HCT116 (cell line): ENCODE measurements around the gene THBS4. TPM values are rescaled to one million over a fixed set of nuclear protein-coding genes. Genes with fewer than 3 reads are reported as not detected.

ENCODE experiments used
- ATAC-seq: fragments of 200-7000 bp; cut with Tn5 transposase; 2 replicates; pipeline ENCODE4 v1.9.1; 2020; ENCODE audit warnings: mild to moderate bottlenecking, moderate library complexity
- BruUV-seq: library from RNA; stranded (reverse); fragments of 400-500 nt; replicated peaks from 2 replicates; lab custom pipeline; 2021; lab: Mats Ljungman, UMichigan
- CTCF ChIA-PET: fragments of 300-600 bp; sonication (Branson Sonifier 250); formaldehyde crosslinking; loops from one replicate; lab custom pipeline; 2021; ENCODE audit warnings: antibody characterized with exemption; lab: Charles Lee
- POLR2A ChIA-PET: fragments of 300-600, 350-600 bp; sonication (Branson Sonifier 250); formaldehyde crosslinking; loops from one replicate; lab custom pipeline; 2021; ENCODE audit warnings: antibody characterized with exemption; lab: Charles Lee
- RAD21 ChIA-PET, 2 experiments: fragments of 300-600 bp; sonication (Branson Sonifier 250); formaldehyde crosslinking; loops; one replicate each; lab custom pipeline; 2023; ENCODE audit warnings: low total read pairs in 2 of 2; ENCODE audit not compliant: uncharacterized antibody in 2 of 2, unreplicated experiment in 2 of 2, low non-redundant PET in 1 of 2; lab: Charles Lee
- DNase-seq: peaks from one replicate; pipeline ENCODE4 v3.0.0-alpha.2; 2010; ENCODE audit warnings: low read depth, low spot score
- H2AFZ ChIP-seq: fragments of 200-600 bp; shearing (Covaris generic), sonication (generic); 2 replicates; pipeline ENCODE4 v1.6.1; 2017; ENCODE audit warnings: low read depth, mixed run types, mixed read lengths, antibody characterized with exemption, low read length; ENCODE audit not compliant: poor library complexity, severe bottlenecking
- H3K27ac ChIP-seq: 2 replicates; pipeline ENCODE4 v1.5.1; 2012; ENCODE audit warnings: low read depth, low read length
- H3K27me3 ChIP-seq: fragments of 200-600 bp; sonication (generic); 2 replicates; pipeline ENCODE4 v1.6.1; 2016; ENCODE audit warnings: mixed run types, low read length, mixed read lengths; ENCODE audit not compliant: insufficient read depth
- H3K36me3 ChIP-seq, 2 experiments: fragments of 200-500 bp in 1 of 2; fragments of 200-600 bp in 1 of 2; sonication (Bioruptor generic) in 1 of 2; sonication (generic) in 1 of 2; 2 replicates each; pipeline versions ENCODE4 v1.5.1 to v1.6.1; 2014 to 2016; ENCODE audit warnings: low read length in 2 of 2, inconsistent platforms in 1 of 2, mixed read lengths in 1 of 2, mixed run types in 1 of 2; ENCODE audit not compliant: insufficient read depth in 2 of 2, control insufficient read depth in 1 of 2
- H3K4me1 ChIP-seq, 2 experiments: fragments of 200-600 bp in 1 of 2; sonication (generic) in 1 of 2; 2 replicates each; pipeline versions ENCODE4 v1.5.1 to v1.6.1; 2012 to 2017; ENCODE audit warnings: low read length in 2 of 2, inconsistent platforms in 1 of 2, mild to moderate bottlenecking in 1 of 2, mixed read lengths in 1 of 2, mixed run types in 1 of 2, moderate library complexity in 1 of 2; ENCODE audit not compliant: insufficient read depth in 2 of 2, control insufficient read depth in 1 of 2
- H3K4me2 ChIP-seq: fragments of 200-600 bp; sonication (generic); 2 replicates; pipeline ENCODE4 v1.6.1; 2017; ENCODE audit warnings: mixed run types, low read length, mixed read lengths
- H3K4me3 ChIP-seq, 2 experiments: fragments of 200-600 bp in 1 of 2; sonication (generic) in 1 of 2; replicated peaks in 1 of 2; 2 replicates each; pipeline ENCODE4 v1.5.1; 2011 to 2016; ENCODE audit warnings: low read length in 2 of 2, control low read depth in 1 of 2, low read depth in 1 of 2, mild to moderate bottlenecking in 1 of 2, mixed read lengths in 1 of 2, mixed run types in 1 of 2
- H3K79me2 ChIP-seq: fragments of 200-600 bp; sonication (generic); 2 replicates; pipeline ENCODE4 v1.6.1; 2017; ENCODE audit warnings: mild to moderate bottlenecking, mixed run types, low read length, moderate library complexity, mixed read lengths; ENCODE audit not compliant: insufficient read depth
- H3K9ac ChIP-seq: fragments of 200-600 bp; sonication (generic); 2 replicates; pipeline ENCODE4 v1.6.1; 2016; ENCODE audit warnings: low read length, mixed read lengths
- H3K9me2 ChIP-seq: fragments of 200-600 bp; sonication (generic), shearing (Covaris generic); 2 replicates; pipeline ENCODE4 v1.6.1; 2017; ENCODE audit warnings: mixed run types, mild to moderate bottlenecking, moderate library complexity; ENCODE audit not compliant: insufficient read depth
- H3K9me3 ChIP-seq, 2 experiments: fragments of 200-500 bp in 1 of 2; fragments of 200-600 bp in 1 of 2; sonication (Bioruptor generic) in 1 of 2; sonication (generic) in 1 of 2; 2 replicates each; pipeline ENCODE4 v1.6.1; 2014 to 2017; ENCODE audit warnings: low read length in 2 of 2, mixed read lengths in 2 of 2, inconsistent platforms in 1 of 2, low read depth in 1 of 2, mild to moderate bottlenecking in 1 of 2, mixed run types in 1 of 2, moderate library complexity in 1 of 2; ENCODE audit not compliant: control insufficient read depth in 1 of 2, insufficient read depth in 1 of 2
- H4K20me1 ChIP-seq: fragments of 200-600 bp; sonication (generic), shearing (Covaris generic); 2 replicates; pipeline ENCODE4 v1.6.1; 2017; ENCODE audit warnings: mixed run types, mild to moderate bottlenecking, moderate library complexity; ENCODE audit not compliant: insufficient read depth
- TCF7L2 ChIP-seq: IDR thresholded peaks from 2 replicates; pipeline ENCODE4 v1.7.0; 2011; ENCODE audit warnings: borderline replicate concordance, inconsistent platforms; ENCODE audit not compliant: insufficient read depth, insufficient read length; ENCODE audit errors: extremely low read depth
- YY1 ChIP-seq: IDR thresholded peaks from 2 replicates; pipeline ENCODE4 v1.6.1; 2011; ENCODE audit warnings: low read length, low read depth, moderate library complexity, mild to moderate bottlenecking; ENCODE audit not compliant: insufficient replicate concordance; ENCODE audit errors: extremely low read depth
- intact Hi-C: fragments of 100-400 bp; cut with micrococcal nuclease; formaldehyde crosslinking; loops from 2 replicates; pipeline ENCODE4 v1.10.0; 2022
- total RNA-seq: library from RNA; stranded (reverse); gene quantifications from one replicate; pipeline ENCODE4 v1.2.1, GENCODE V29; 2021; ENCODE audit not compliant: unreplicated experiment
- TF ChIP-seq, protein P1 (sequence below): IDR thresholded peaks from 2 replicates; pipeline ENCODE4 v1.6.1; 2011; ENCODE audit warnings: mild to moderate bottlenecking, low read length, moderate library complexity; ENCODE audit not compliant: insufficient replicate concordance; ENCODE audit errors: extremely low read depth
- TF ChIP-seq, protein P2 (sequence below): IDR thresholded peaks from 2 replicates; pipeline ENCODE4 v1.6.1; 2012; ENCODE audit warnings: low read depth
- TF ChIP-seq, protein P3 (sequence below), 3 experiments: fragments of 200-600 bp in 1 of 3; sonication (generic) in 1 of 3; IDR thresholded peaks in 2 of 3; conservative IDR thresholded peaks in 1 of 3; 2 replicates each; pipeline ENCODE4 v1.5.1; 2012 to 2017; ENCODE audit warnings: low read depth in 2 of 3, low read length in 2 of 3, antibody characterized with exemption in 1 of 3, borderline replicate concordance in 1 of 3, control low read depth in 1 of 3, mild to moderate bottlenecking in 1 of 3, mixed read lengths in 1 of 3, mixed run types in 1 of 3, moderate library complexity in 1 of 3; ENCODE audit not compliant: insufficient read depth in 1 of 3

Gene THBS4
- total RNA-seq, 1 experiment from 2014 or later = 1.5 TPM

DNA sequence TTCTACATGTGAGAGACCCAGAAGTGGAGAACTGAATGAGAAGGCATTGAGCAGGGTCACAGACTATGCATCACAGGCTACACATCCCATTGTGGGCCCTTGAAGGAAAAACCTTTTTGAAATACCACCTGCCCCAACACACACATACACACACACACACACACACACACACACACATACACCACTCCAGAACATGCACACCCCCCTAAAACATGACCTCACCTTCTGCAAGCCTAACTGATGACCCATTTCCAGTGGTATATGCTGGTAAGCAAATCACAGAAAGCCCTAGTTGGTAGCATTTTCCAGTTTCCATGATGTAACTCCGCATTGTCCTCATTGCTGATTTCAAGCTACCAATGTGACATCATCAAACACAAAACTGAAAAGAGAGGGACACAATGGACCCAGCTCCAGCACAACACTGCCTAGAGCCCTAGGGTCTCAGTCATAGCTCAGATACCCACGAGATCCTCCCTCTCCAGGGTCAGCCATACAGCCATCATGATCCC is 36.4 kb downstream of the THBS4 start:
- H3K9me3 ChIP-seq = no peaks in the 10 kb centered on the region
- ATAC-seq (no peak), DNase-seq (no peak)
- no peaks in the 10 kb centered on the region for H3K36me3 ChIP-seq
- ChIA-PET CTCF (no interaction called here), POLR2A (no interaction called here), RAD21 (no interaction called here)
- intact Hi-C loops = no loop called here
- no peak overlapping the region for H3K4me2 ChIP-seq
- H3K27me3 ChIP-seq = no peaks in the 10 kb centered on the region
- TF ChIP-seq, protein P1, sequence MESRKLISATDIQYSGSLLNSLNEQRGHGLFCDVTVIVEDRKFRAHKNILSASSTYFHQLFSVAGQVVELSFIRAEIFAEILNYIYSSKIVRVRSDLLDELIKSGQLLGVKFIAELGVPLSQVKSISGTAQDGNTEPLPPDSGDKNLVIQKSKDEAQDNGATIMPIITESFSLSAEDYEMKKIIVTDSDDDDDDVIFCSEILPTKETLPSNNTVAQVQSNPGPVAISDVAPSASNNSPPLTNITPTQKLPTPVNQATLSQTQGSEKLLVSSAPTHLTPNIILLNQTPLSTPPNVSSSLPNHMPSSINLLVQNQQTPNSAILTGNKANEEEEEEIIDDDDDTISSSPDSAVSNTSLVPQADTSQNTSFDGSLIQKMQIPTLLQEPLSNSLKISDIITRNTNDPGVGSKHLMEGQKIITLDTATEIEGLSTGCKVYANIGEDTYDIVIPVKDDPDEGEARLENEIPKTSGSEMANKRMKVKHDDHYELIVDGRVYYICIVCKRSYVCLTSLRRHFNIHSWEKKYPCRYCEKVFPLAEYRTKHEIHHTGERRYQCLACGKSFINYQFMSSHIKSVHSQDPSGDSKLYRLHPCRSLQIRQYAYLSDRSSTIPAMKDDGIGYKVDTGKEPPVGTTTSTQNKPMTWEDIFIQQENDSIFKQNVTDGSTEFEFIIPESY = no peak
- no peak for TF ChIP-seq TCF7L2
- TF ChIP-seq, protein P2, sequence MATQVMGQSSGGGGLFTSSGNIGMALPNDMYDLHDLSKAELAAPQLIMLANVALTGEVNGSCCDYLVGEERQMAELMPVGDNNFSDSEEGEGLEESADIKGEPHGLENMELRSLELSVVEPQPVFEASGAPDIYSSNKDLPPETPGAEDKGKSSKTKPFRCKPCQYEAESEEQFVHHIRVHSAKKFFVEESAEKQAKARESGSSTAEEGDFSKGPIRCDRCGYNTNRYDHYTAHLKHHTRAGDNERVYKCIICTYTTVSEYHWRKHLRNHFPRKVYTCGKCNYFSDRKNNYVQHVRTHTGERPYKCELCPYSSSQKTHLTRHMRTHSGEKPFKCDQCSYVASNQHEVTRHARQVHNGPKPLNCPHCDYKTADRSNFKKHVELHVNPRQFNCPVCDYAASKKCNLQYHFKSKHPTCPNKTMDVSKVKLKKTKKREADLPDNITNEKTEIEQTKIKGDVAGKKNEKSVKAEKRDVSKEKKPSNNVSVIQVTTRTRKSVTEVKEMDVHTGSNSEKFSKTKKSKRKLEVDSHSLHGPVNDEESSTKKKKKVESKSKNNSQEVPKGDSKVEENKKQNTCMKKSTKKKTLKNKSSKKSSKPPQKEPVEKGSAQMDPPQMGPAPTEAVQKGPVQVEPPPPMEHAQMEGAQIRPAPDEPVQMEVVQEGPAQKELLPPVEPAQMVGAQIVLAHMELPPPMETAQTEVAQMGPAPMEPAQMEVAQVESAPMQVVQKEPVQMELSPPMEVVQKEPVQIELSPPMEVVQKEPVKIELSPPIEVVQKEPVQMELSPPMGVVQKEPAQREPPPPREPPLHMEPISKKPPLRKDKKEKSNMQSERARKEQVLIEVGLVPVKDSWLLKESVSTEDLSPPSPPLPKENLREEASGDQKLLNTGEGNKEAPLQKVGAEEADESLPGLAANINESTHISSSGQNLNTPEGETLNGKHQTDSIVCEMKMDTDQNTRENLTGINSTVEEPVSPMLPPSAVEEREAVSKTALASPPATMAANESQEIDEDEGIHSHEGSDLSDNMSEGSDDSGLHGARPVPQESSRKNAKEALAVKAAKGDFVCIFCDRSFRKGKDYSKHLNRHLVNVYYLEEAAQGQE = no peak
- TF ChIP-seq, protein P3, sequence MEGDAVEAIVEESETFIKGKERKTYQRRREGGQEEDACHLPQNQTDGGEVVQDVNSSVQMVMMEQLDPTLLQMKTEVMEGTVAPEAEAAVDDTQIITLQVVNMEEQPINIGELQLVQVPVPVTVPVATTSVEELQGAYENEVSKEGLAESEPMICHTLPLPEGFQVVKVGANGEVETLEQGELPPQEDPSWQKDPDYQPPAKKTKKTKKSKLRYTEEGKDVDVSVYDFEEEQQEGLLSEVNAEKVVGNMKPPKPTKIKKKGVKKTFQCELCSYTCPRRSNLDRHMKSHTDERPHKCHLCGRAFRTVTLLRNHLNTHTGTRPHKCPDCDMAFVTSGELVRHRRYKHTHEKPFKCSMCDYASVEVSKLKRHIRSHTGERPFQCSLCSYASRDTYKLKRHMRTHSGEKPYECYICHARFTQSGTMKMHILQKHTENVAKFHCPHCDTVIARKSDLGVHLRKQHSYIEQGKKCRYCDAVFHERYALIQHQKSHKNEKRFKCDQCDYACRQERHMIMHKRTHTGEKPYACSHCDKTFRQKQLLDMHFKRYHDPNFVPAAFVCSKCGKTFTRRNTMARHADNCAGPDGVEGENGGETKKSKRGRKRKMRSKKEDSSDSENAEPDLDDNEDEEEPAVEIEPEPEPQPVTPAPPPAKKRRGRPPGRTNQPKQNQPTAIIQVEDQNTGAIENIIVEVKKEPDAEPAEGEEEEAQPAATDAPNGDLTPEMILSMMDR (IDR thresholded peaks at IDR 0.05 in 2 of 3, conservative IDR thresholded peaks at IDR 0.05 in 1 of 3; ENCODE audit: borderline replicate concordance in 1 of 3, insufficient read depth in 1 of 3, low read depth in 2 of 3, low read length in 2 of 3) = no peak
- no peak for TF ChIP-seq YY1
- no peak overlapping the region for H2AFZ ChIP-seq
- no peak overlapping the region for H3K4me3 ChIP-seq
- H3K4me1 ChIP-seq = no peaks in the 10 kb centered on the region
- no peak overlapping the region for H3K27ac ChIP-seq
- no peaks in the 10 kb centered on the region for H3K79me2 ChIP-seq
- no peaks in the 10 kb centered on the region for H4K20me1 ChIP-seq
- no TSS peak for BruUV-seq
- H3K9ac ChIP-seq = no peak overlapping the region
- no peaks in the 10 kb centered on the region for H3K9me2 ChIP-seq
